ENCODE results near the gene FAM131C. TPM values are rescaled to one million over a fixed set of nuclear protein-coding genes. Genes with fewer than 3 reads are reported as not detected.

The FAM131C gene
- total and polyA plus RNA-seq, 2 donors (not counting 1 experiment from before 2014, with no cell fraction given) = 0.34 to 0.50 TPM

DNA sequence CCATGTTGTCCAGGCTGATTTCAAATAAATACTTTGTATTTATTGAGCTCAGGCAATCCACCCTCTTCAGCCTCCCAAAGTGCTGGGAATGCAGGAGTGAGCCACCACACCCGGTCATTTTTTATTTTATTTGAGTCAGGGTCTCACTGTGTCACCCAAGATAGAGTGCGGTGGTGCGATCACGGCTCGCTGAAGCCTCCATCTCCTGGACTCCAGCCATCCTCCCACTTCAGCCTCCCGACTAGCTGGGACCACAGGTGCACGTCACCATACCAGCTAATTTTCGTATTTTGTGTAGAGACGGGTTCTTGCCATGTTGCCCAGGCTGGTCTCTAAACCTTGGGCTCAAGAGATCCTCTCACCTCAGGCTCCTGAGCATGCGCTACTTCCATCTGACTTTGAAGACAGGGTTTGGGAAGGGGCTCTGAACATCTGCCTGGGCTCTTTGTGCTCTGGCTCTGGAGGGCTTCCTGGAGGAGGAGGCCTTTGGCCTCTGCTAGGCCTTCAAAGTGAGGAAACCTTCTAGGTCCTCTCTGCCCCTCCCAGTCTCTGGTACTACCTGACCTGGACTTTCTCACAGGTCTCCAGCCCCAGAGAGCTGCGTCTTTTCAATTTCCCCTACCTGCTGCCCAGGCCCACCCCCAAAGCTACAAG is 61.4 kb downstream of the FAM131C start:
- Histone ChIP-seq H3K36me3 (ENCODE audit: control insufficient read depth, insufficient read depth, low read length) (no peaks in the 10 kb centered on the region), H3K27ac (ENCODE audit: insufficient read depth, low read length) (no peak overlapping the region), H2AFZ (ENCODE audit: low read length) (no peak overlapping the region), H3K9me3 (ENCODE audit: control insufficient read depth, insufficient read depth, low read depth, low read length) (no peaks in the 10 kb centered on the region), H3K9ac (ENCODE audit: insufficient read depth, low read length) (no peak overlapping the region), H4K20me1 (ENCODE audit: control insufficient read depth, extremely low read depth, insufficient read depth, low read length) (no peaks in the 10 kb centered on the region), H3K4me1 (ENCODE audit: control insufficient read depth, extremely low read depth, insufficient read depth, low read length) (peaks cover 3% of the 10 kb centered on the region), H3K27me3 (ENCODE audit: control insufficient read depth, insufficient read depth, low read length) (no peaks in the 10 kb centered on the region), H3K4me3 (replicated peaks in 1 of 4; ENCODE audit: control extremely low read depth in 1 of 4, insufficient read depth in 1 of 4, low read depth in 3 of 4, low read length in 4 of 4) (no peak overlapping the region), H3K4me2 (ENCODE audit: extremely low read depth, insufficient read depth, low read length) (no peak overlapping the region), H3K79me2 (ENCODE audit: control insufficient read depth, insufficient read depth, low read length) (no peaks in the 10 kb centered on the region)
- DNase-seq (ENCODE audit: low read depth in 2 of 2) = no peak
- TF ChIP-seq, protein P1, sequence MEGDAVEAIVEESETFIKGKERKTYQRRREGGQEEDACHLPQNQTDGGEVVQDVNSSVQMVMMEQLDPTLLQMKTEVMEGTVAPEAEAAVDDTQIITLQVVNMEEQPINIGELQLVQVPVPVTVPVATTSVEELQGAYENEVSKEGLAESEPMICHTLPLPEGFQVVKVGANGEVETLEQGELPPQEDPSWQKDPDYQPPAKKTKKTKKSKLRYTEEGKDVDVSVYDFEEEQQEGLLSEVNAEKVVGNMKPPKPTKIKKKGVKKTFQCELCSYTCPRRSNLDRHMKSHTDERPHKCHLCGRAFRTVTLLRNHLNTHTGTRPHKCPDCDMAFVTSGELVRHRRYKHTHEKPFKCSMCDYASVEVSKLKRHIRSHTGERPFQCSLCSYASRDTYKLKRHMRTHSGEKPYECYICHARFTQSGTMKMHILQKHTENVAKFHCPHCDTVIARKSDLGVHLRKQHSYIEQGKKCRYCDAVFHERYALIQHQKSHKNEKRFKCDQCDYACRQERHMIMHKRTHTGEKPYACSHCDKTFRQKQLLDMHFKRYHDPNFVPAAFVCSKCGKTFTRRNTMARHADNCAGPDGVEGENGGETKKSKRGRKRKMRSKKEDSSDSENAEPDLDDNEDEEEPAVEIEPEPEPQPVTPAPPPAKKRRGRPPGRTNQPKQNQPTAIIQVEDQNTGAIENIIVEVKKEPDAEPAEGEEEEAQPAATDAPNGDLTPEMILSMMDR (conservative IDR thresholded peaks at IDR 0.05 in 1 of 2, IDR thresholded peaks at IDR 0.05 in 1 of 2; ENCODE audit: low read depth in 1 of 2, low read length in 2 of 2) = no peak
- no peak for TF ChIP-seq EZH2 (IDR thresholded peaks at IDR 0.05; ENCODE audit: low read length, missing control alignments)

GRCh38 chr1:16010837-16011236 is 62.6 kb downstream of the FAM131C start:
- TF ChIP-seq, protein P1 (conservative IDR thresholded peaks at IDR 0.05 in 1 of 2, IDR thresholded peaks at IDR 0.05 in 1 of 2; ENCODE audit: low read depth in 1 of 2, low read length in 2 of 2) = no peak
- no peak for TF ChIP-seq EZH2 (IDR thresholded peaks at IDR 0.05; ENCODE audit: low read length, missing control alignments)
- peaks cover 3% of the 10 kb centered on the region for H3K4me1 ChIP-seq (ENCODE audit: control insufficient read depth, extremely low read depth, insufficient read depth, low read length)
- H3K9me3 ChIP-seq (ENCODE audit: control insufficient read depth, insufficient read depth, low read depth, low read length) = no peaks in the 10 kb centered on the region
- no peaks in the 10 kb centered on the region for H3K36me3 ChIP-seq (ENCODE audit: control insufficient read depth, insufficient read depth, low read length)
- H4K20me1 ChIP-seq (ENCODE audit: control insufficient read depth, extremely low read depth, insufficient read depth, low read length) = no peaks in the 10 kb centered on the region
- H3K9ac ChIP-seq (ENCODE audit: insufficient read depth, low read length) = no peak overlapping the region
- no peak overlapping the region for H3K4me2 ChIP-seq (ENCODE audit: extremely low read depth, insufficient read depth, low read length)
- H3K27me3 ChIP-seq (ENCODE audit: control insufficient read depth, insufficient read depth, low read length) = no peaks in the 10 kb centered on the region
- H2AFZ ChIP-seq (ENCODE audit: low read length) = no peak overlapping the region
- no peaks in the 10 kb centered on the region for H3K79me2 ChIP-seq (ENCODE audit: control insufficient read depth, insufficient read depth, low read length)
- DNase-seq (ENCODE audit: low read depth in 2 of 2) = no peak
- H3K27ac ChIP-seq (ENCODE audit: insufficient read depth, low read length) = no peak overlapping the region
- no peak overlapping the region for H3K4me3 ChIP-seq (replicated peaks in 1 of 4; ENCODE audit: control extremely low read depth in 1 of 4, insufficient read depth in 1 of 4, low read depth in 3 of 4, low read length in 4 of 4)

- Histone ChIP-seq H3K9me3 (ENCODE audit: control insufficient read depth, insufficient read depth, low read depth, low read length) (no peaks in the 10 kb centered on the region), H3K36me3 (ENCODE audit: control insufficient read depth, insufficient read depth, low read length) (no peaks in the 10 kb centered on the region), H3K4me3 (replicated peaks in 1 of 4; ENCODE audit: control extremely low read depth in 1 of 4, insufficient read depth in 1 of 4, low read depth in 3 of 4, low read length in 4 of 4) (no peak overlapping the region), H3K4me2 (ENCODE audit: extremely low read depth, insufficient read depth, low read length) (no peak overlapping the region), H3K9ac (ENCODE audit: insufficient read depth, low read length) (no peak overlapping the region), H3K27ac (ENCODE audit: insufficient read depth, low read length) (no peak overlapping the region), H4K20me1 (ENCODE audit: control insufficient read depth, extremely low read depth, insufficient read depth, low read length) (no peaks in the 10 kb centered on the region), H2AFZ (ENCODE audit: low read length) (no peak overlapping the region), H3K27me3 (ENCODE audit: control insufficient read depth, insufficient read depth, low read length) (no peaks in the 10 kb centered on the region), H3K4me1 (ENCODE audit: control insufficient read depth, extremely low read depth, insufficient read depth, low read length) (peaks cover 3% of the 10 kb centered on the region), H3K79me2 (ENCODE audit: control insufficient read depth, insufficient read depth, low read length) (no peaks in the 10 kb centered on the region)
- DNase-seq (ENCODE audit: low read depth in 2 of 2) = no peak
- no peak for TF ChIP-seq EZH2 (IDR thresholded peaks at IDR 0.05; ENCODE audit: low read length, missing control alignments)
- TF ChIP-seq, protein P1 (conservative IDR thresholded peaks at IDR 0.05 in 1 of 2, IDR thresholded peaks at IDR 0.05 in 1 of 2; ENCODE audit: low read depth in 1 of 2, low read length in 2 of 2) = no peak
These were observed 63.8 kb downstream of the FAM131C start for GRCh38 chr1:16009678-16010077.

All from fibroblast of lung (primary cell).